CD14-positive monocyte (primary cell): ENCODE measurements around the gene PLCL2. TPM values are rescaled to one million over a fixed set of nuclear protein-coding genes. Genes with fewer than 3 reads are reported as not detected.

Source experiments
- DNase-seq, 3 donors: peaks; one replicate each; pipeline ENCODE4 v3.0.0-alpha.2; 2011 to 2022
- H2AFZ ChIP-seq: 2 replicates; pipeline ENCODE4 v1.6.0; 2012; ENCODE audit warnings: mild to moderate bottlenecking, low read depth, low read length, inconsistent platforms; ENCODE audit not compliant: insufficient read depth, poor library complexity, severe bottlenecking
- H3K27ac ChIP-seq, 2 donors: 1 replicate in 1 of 2; 2 replicates in 1 of 2; pipeline ENCODE4 v1.5.1; 2012 to 2013; ENCODE audit warnings: low read length in 2 of 2, control low read depth in 1 of 2, inconsistent platforms in 1 of 2, low read depth in 1 of 2, mild to moderate bottlenecking in 1 of 2
- H3K27me3 ChIP-seq, 2 donors: one replicate each; pipeline versions ENCODE4 v1.6.0 to v1.6.1; 2011 to 2013; ENCODE audit warnings: low read length in 2 of 2; ENCODE audit not compliant: control insufficient read depth in 2 of 2, insufficient read depth in 2 of 2
- H3K36me3 ChIP-seq, 2 donors: replicated peaks in 1 of 2; 1 replicate in 1 of 2; 2 replicates in 1 of 2; pipeline versions ENCODE4 v1.5.1 to v1.6.1; 2012 to 2013; ENCODE audit warnings: low read length in 2 of 2, control low read depth in 1 of 2, inconsistent platforms in 1 of 2, mild to moderate bottlenecking in 1 of 2; ENCODE audit not compliant: insufficient read depth in 2 of 2, control insufficient read depth in 1 of 2
- H3K4me1 ChIP-seq, 2 donors: 1 replicate in 1 of 2; 2 replicates in 1 of 2; pipeline versions ENCODE4 v1.5.1 to v1.6.1; 2012 to 2013; ENCODE audit warnings: low read length in 2 of 2, control low read depth in 1 of 2, inconsistent platforms in 1 of 2, mild to moderate bottlenecking in 1 of 2, moderate library complexity in 1 of 2; ENCODE audit not compliant: insufficient read depth in 2 of 2, control insufficient read depth in 1 of 2
- H3K4me2 ChIP-seq: replicated peaks from 2 replicates; pipeline ENCODE3; 2012; ENCODE audit warnings: low read length, moderate library complexity, mild to moderate bottlenecking; ENCODE audit not compliant: poor library complexity, severe bottlenecking; ENCODE audit errors: extremely low read depth
- H3K4me3 ChIP-seq, 3 experiments: fragments of 200-600 bp in 1 of 3; sonication (generic) in 1 of 3; replicated peaks in 1 of 3; 1 replicate in 2 of 3; 2 replicates in 1 of 3; pipeline ENCODE4 v1.5.1; 2011 to 2013; ENCODE audit warnings: low read length in 3 of 3, mild to moderate bottlenecking in 3 of 3, control low read depth in 2 of 3, low read depth in 2 of 3, inconsistent platforms in 1 of 3, moderate library complexity in 1 of 3
- H3K79me2 ChIP-seq: 2 replicates; pipeline ENCODE4 v1.6.0; 2012; ENCODE audit warnings: mild to moderate bottlenecking, control low read depth, inconsistent platforms, low read length, moderate library complexity; ENCODE audit not compliant: insufficient read depth
- H3K9ac ChIP-seq: 2 replicates; pipeline ENCODE4 v1.6.0; 2017; ENCODE audit warnings: low read length, mild to moderate bottlenecking; ENCODE audit not compliant: insufficient read depth, poor library complexity, severe bottlenecking
- H3K9me3 ChIP-seq, 2 donors: replicated peaks in 1 of 2; 1 replicate in 1 of 2; 2 replicates in 1 of 2; pipeline versions ENCODE4 v1.5.1 to v1.6.1; 2012 to 2013; ENCODE audit warnings: low read length in 2 of 2, control low read depth in 1 of 2; ENCODE audit not compliant: control insufficient read depth in 1 of 2, insufficient read depth in 1 of 2
- H4K20me1 ChIP-seq: 2 replicates; pipeline ENCODE4 v1.6.0; 2012; ENCODE audit warnings: mild to moderate bottlenecking, low read length, control low read depth, moderate library complexity; ENCODE audit not compliant: insufficient read depth
- H3K27ac Mint-ChIP-seq, 7 donors: one replicate each; pipeline ENCODE4 v1.8.0; 2020; ENCODE audit warnings: mild to moderate bottlenecking in 7 of 7, mixed read lengths in 7 of 7, moderate library complexity in 6 of 7, inconsistent platforms in 2 of 7
- H3K27me3 Mint-ChIP-seq, 3 donors: one replicate each; pipeline ENCODE4 v1.8.0; 2021 to 2022; ENCODE audit warnings: low read depth in 3 of 3, mild to moderate bottlenecking in 3 of 3, mixed read lengths in 3 of 3, moderate library complexity in 3 of 3, inconsistent platforms in 1 of 3
- H3K36me3 Mint-ChIP-seq, 2 donors: one replicate each; pipeline ENCODE4 v1.8.0; 2020; ENCODE audit warnings: mixed read lengths in 2 of 2, inconsistent platforms in 1 of 2, mild to moderate bottlenecking in 1 of 2
- H3K4me1 Mint-ChIP-seq: one replicate; pipeline ENCODE4 v1.8.0; 2020; ENCODE audit warnings: mild to moderate bottlenecking, mixed read lengths
- H3K4me3 Mint-ChIP-seq, 2 donors: one replicate each; pipeline ENCODE4 v1.8.0; 2020; ENCODE audit warnings: mild to moderate bottlenecking in 2 of 2, mixed read lengths in 2 of 2, moderate library complexity in 1 of 2
- H3K9me3 Mint-ChIP-seq, 7 donors: one replicate each; pipeline ENCODE4 v1.8.0; 2020 to 2022; ENCODE audit warnings: mixed read lengths in 7 of 7, mild to moderate bottlenecking in 6 of 7, moderate library complexity in 6 of 7, inconsistent platforms in 2 of 7
- WGBS: methylation state at CpG from one replicate; pipeline ENCODE4 v1.1.5; 2013; ENCODE audit warnings: missing lambda C conversion rate; ENCODE audit not compliant: insufficient coverage; 5-methylcytosine and 5-hydroxymethylcytosine counted together
- intact Hi-C, 2 donors: fragments of 100-400 bp; cut with micrococcal nuclease; formaldehyde crosslinking; loops; one replicate each; pipeline versions ENCODE4 v1.15.0 to v1.15.1; 2023
- polyA plus RNA-seq, 3 donors: library from polyadenylated mRNA; depleted of rRNA in 1 of 3; unstranded in 2 of 3; stranded (reverse) in 1 of 3; fragments of 300-500 nt in 2 of 3; fragments of >200 nt in 1 of 3; fragmentation: Illumina TruSeq in 2 of 3; gene quantifications; 1 replicate in 2 of 3; 2 replicates in 1 of 3; pipeline ENCODE4 v1.2.3, GENCODE V29; 2012 to 2021
- TF ChIP-seq, protein P1 (sequence below): fragments of 200-600 bp; IDR thresholded peaks from one replicate; pipeline ENCODE4 v1.8.0; 2022; ENCODE audit warnings: antibody characterized with exemption, mild to moderate bottlenecking

Gene PLCL2
- polyA plus RNA-seq, 3 donors, result 18.8 to 32.5 (median 26.8) TPM

DNA sequence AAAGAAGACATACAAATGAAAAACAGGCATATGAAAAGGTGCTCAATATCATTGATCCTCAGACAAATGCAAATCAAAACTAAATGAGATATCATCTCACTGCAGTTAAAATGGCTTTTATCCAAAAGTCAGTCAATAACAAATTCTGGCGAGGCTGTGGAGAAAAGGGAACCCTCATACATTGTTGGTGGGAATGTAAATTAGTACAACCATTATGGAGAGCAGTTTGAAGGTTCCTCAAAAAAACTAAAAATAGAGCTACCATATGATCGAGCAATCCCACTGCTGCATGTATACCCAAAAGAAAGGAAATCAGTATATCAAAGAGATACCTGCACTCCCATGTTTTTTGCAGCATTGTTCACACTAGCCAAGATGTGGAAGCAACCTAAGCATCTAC lies 165.8 kb downstream of the PLCL2 start:
- WGBS, result no CpG with 5 or more reads among the region's 2 CpGs
- no peak for DNase-seq
- Histone ChIP-seq H4K20me1 (peaks cover 34% of the 10 kb centered on the region), H3K9me3 (no peaks in the 10 kb centered on the region), H2AFZ (no peak overlapping the region), H3K27ac (peak overlapping the region in 1 of 2 donors; percentile 23), H3K4me2 (no peak overlapping the region), H3K9ac (no peak overlapping the region), H3K4me1 (peaks cover 38 to 48% of the 10 kb centered on the region in 2 donors), H3K27me3 (no peaks in the 10 kb centered on the region), H3K36me3 (peaks cover 14 to 46% of the 10 kb centered on the region in 2 donors), H3K79me2 (no peaks in the 10 kb centered on the region), H3K4me3 (peak overlapping the region in 1 of 3 experiments; percentile 0)
- peak overlapping the region in 1 of 2 donors; percentile 27 for H3K4me3 Mint-ChIP-seq
- peaks cover 0 to 4% (median 2%) of the 10 kb centered on the region in 7 donors for H3K9me3 Mint-ChIP-seq
- H3K36me3 Mint-ChIP-seq, result peaks cover 40 to 53% of the 10 kb centered on the region in 2 donors
- no peaks in the 10 kb centered on the region for H3K27me3 Mint-ChIP-seq
- peaks cover 61% of the 10 kb centered on the region for H3K4me1 Mint-ChIP-seq
- TF ChIP-seq, protein P1, sequence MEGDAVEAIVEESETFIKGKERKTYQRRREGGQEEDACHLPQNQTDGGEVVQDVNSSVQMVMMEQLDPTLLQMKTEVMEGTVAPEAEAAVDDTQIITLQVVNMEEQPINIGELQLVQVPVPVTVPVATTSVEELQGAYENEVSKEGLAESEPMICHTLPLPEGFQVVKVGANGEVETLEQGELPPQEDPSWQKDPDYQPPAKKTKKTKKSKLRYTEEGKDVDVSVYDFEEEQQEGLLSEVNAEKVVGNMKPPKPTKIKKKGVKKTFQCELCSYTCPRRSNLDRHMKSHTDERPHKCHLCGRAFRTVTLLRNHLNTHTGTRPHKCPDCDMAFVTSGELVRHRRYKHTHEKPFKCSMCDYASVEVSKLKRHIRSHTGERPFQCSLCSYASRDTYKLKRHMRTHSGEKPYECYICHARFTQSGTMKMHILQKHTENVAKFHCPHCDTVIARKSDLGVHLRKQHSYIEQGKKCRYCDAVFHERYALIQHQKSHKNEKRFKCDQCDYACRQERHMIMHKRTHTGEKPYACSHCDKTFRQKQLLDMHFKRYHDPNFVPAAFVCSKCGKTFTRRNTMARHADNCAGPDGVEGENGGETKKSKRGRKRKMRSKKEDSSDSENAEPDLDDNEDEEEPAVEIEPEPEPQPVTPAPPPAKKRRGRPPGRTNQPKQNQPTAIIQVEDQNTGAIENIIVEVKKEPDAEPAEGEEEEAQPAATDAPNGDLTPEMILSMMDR, result no peak
- intact Hi-C loops, result no loop called here
- peak overlapping the region in 6 of 7 donors; percentile 27 to 71 (median 54) for H3K27ac Mint-ChIP-seq

DNA sequence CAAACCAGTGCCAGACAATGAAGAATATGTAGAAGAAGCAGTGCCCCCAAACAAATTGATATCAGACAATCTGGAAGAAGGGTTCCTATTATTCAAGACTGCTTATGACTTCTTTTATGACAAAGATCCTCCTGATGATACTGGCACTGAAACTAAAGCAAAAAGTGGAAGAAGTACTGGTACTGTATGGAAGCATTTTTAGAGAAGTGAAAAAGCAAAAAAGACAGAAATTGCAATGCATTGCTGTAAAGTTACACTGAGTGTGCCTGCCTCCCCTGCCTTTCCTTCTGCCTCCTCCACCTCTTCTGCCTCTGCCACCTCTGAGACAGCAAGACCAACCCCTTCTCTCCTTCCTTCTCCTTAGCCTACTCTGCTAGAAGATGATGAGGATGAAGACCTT lies 167.6 kb downstream of the PLCL2 start:
- DNase-seq, result peak; percentile 31 to 50 (median 44)
- TF ChIP-seq, protein P1, result no peak
- Histone ChIP-seq H3K27me3 (no peaks in the 10 kb centered on the region), H3K4me2 (no peak overlapping the region), H3K36me3 (peaks cover 11 to 37% of the 10 kb centered on the region in 2 donors), H4K20me1 (peaks cover 32% of the 10 kb centered on the region), H2AFZ (no peak overlapping the region), H3K4me1 (peaks cover 38 to 47% of the 10 kb centered on the region in 2 donors), H3K4me3 (no peak overlapping the region), H3K9me3 (no peaks in the 10 kb centered on the region), H3K27ac (peak overlapping the region in 1 of 2 donors; percentile 72), H3K9ac (no peak overlapping the region), H3K79me2 (no peaks in the 10 kb centered on the region)
- peaks cover 30 to 44% of the 10 kb centered on the region in 2 donors for H3K36me3 Mint-ChIP-seq
- H3K27me3 Mint-ChIP-seq, result no peaks in the 10 kb centered on the region
- H3K27ac Mint-ChIP-seq, result peak overlapping the region; percentile 62 to 91 (median 84)
- H3K4me3 Mint-ChIP-seq, result no peak overlapping the region
- H3K9me3 Mint-ChIP-seq, result peaks cover 0 to 4% (median 0%) of the 10 kb centered on the region in 7 donors
- intact Hi-C loops, result no loop called here
- peaks cover 52% of the 10 kb centered on the region for H3K4me1 Mint-ChIP-seq
